Gastrocnemius medialis (tissue), 4 donors: ENCODE measurements around the gene HS3ST6. TPM values are rescaled to one million over a fixed set of nuclear protein-coding genes. Genes with fewer than 3 reads are reported as not detected.
A peak's percentile ranks its signal among the peaks of the same experiment; 100 is the strongest.
"Not testable (repeated sequence)": the region's sequence is repeated elsewhere in the genome, so short reads cannot be mapped to it uniquely, and the experiment has no call there.

Experiments
- ATAC-seq, 2 donors: fragments of 150-250 bp; one replicate each; pipeline ENCODE4 v1.9.1; 2016
- DNase-seq, 2 donors: peaks; one replicate each; pipeline ENCODE4 v3.0.0-alpha.2; 2019
- H3K27ac ChIP-seq, 4 donors: fragments of 200-600 bp; sonication (generic); 1 replicate in 1 of 4; 2 replicates in 3 of 4; pipeline ENCODE4 v1.5.1; 2016 to 2018; ENCODE audit warnings: mild to moderate bottlenecking in 2 of 4, moderate library complexity in 1 of 4
- H3K27me3 ChIP-seq, 3 donors: fragments of 200-600 bp; sonication (generic) in 2 of 3; 1 replicate in 1 of 3; 2 replicates in 2 of 3; pipeline versions ENCODE4 v1.5.1 to v1.6.0; 2016 to 2019; ENCODE audit warnings: mild to moderate bottlenecking in 1 of 3, moderate library complexity in 1 of 3
- H3K36me3 ChIP-seq, 2 donors: fragments of 200-600 bp; sonication (generic) in 1 of 2; one replicate each; pipeline ENCODE4 v1.5.1; 2017 to 2018
- H3K4me1 ChIP-seq, 2 donors: fragments of 200-600 bp; sonication (generic) in 1 of 2; one replicate each; pipeline ENCODE4 v1.5.1; 2016 to 2017; ENCODE audit warnings: mild to moderate bottlenecking in 2 of 2
- H3K4me3 ChIP-seq, 4 donors: fragments of 200-600 bp; sonication (generic) in 3 of 4; 1 replicate in 1 of 4; 2 replicates in 3 of 4; pipeline ENCODE4 v1.5.1; 2016 to 2019; ENCODE audit warnings: mild to moderate bottlenecking in 2 of 4
- H3K9me3 ChIP-seq, 3 donors: fragments of 200-600 bp; sonication (generic) in 2 of 3; 1 replicate in 1 of 3; 2 replicates in 2 of 3; pipeline ENCODE4 v1.5.1; 2016 to 2019
- CTCF ChIP-seq, 5 experiments: fragments of 450-650 bp in 3 of 5; fragments of 200-600 bp in 2 of 5; sonication (generic) in 2 of 5; IDR thresholded peaks in 4 of 5; conservative IDR thresholded peaks in 1 of 5; 1 replicate in 4 of 5; 2 replicates in 1 of 5; pipeline ENCODE4 v1.5.1; 2016 to 2019; ENCODE audit warnings: antibody characterized with exemption in 5 of 5, mild to moderate bottlenecking in 3 of 5, moderate library complexity in 3 of 5
- POLR2A ChIP-seq, 2 donors: fragments of 450-650 bp; IDR thresholded peaks; one replicate each; pipeline ENCODE4 v1.6.1; 2017; ENCODE audit warnings: antibody characterized with exemption in 2 of 2, mild to moderate bottlenecking in 2 of 2, moderate library complexity in 2 of 2
- in situ Hi-C, 4 donors: fragments of 200-750 bp; cut with MboI; loops; one replicate each; pipeline versions ENCODE4 v1.15.0 to v1.8.0; 2017; ENCODE audit warnings: low sequenced_read_pairs in 4 of 4
- intact Hi-C: fragments of 100-400 bp; cut with DNase I; formaldehyde crosslinking; loops from one replicate; pipeline ENCODE4 v1.15.1; 2023; ENCODE audit warnings: low total_unique reads
- total RNA-seq, 4 donors: library from RNA; depleted of rRNA; stranded (reverse); fragments of >200 nt; gene quantifications; one replicate each; pipeline versions ENCODE4 v1.1.0 to v1.2.3, GENCODE V29; 2016

The HS3ST6 gene
- total RNA-seq, 4 donors from 2014 or later, result not detected

- Histone ChIP-seq H3K27me3 (peaks cover 39 to 41% (median 41%) of the 10 kb centered on the region in 3 donors), H3K4me1 (no peaks in the 10 kb centered on the region), H3K9me3 (no peaks in the 10 kb centered on the region), H3K4me3 (no peak overlapping the region), H3K27ac (no peak overlapping the region), H3K36me3 (no peaks in the 10 kb centered on the region)
- DNase-seq (no peak), ATAC-seq (no peak)
- TF ChIP-seq CTCF (IDR thresholded peaks at IDR 0.05 in 4 of 5, conservative IDR thresholded peaks at IDR 0.05 in 1 of 5) (no peak), POLR2A (IDR thresholded peaks at IDR 0.05) (no peak)
- intact Hi-C loops (no loop called here), in situ Hi-C loops (no loop called here)
Measured at GRCh38 chr16:1877804-1878203, 40.4 kb downstream of the HS3ST6 start.

GRCh38 chr16:1877089-1877488 lies 41.1 kb downstream of the HS3ST6 start:
- TF ChIP-seq CTCF (IDR thresholded peaks at IDR 0.05 in 4 of 5, conservative IDR thresholded peaks at IDR 0.05 in 1 of 5) (no peak), POLR2A (IDR thresholded peaks at IDR 0.05) (no peak)
- Histone ChIP-seq H3K4me3 (no peak overlapping the region), H3K36me3 (no peaks in the 10 kb centered on the region), H3K4me1 (no peaks in the 10 kb centered on the region), H3K27ac (no peak overlapping the region), H3K9me3 (no peaks in the 10 kb centered on the region), H3K27me3 (peaks cover 44 to 49% (median 45%) of the 10 kb centered on the region in 3 donors)
- intact Hi-C loops (no loop called here), in situ Hi-C loops (no loop called here)
- no peak for DNase-seq
- ATAC-seq, result no peak

GRCh38 chr16:1876468-1876867 lies 41.7 kb downstream of the HS3ST6 start:
- Histone ChIP-seq H3K4me3 (no peak overlapping the region), H3K4me1 (no peaks in the 10 kb centered on the region), H3K9me3 (no peaks in the 10 kb centered on the region), H3K27me3 (peaks cover 46 to 49% (median 48%) of the 10 kb centered on the region in 3 donors), H3K36me3 (no peaks in the 10 kb centered on the region), H3K27ac (no peak overlapping the region)
- no peak for TF ChIP-seq POLR2A (IDR thresholded peaks at IDR 0.05)
- in situ Hi-C loops (no loop called here), intact Hi-C loops (no loop called here)
- DNase-seq (no peak), ATAC-seq (no peak)

- H3K27ac ChIP-seq, H3K4me3 ChIP-seq, H3K36me3 ChIP-seq, H3K9me3 ChIP-seq, in situ Hi-C loops, H3K4me1 ChIP-seq, DNase-seq, intact Hi-C loops, ATAC-seq: not testable (repeated sequence)
- peaks cover 42 to 46% (median 46%) of the 10 kb centered on the region in 3 donors for H3K27me3 ChIP-seq
Measured at GRCh38 chr16:1876066-1876465, 42.1 kb downstream of the HS3ST6 start.

- peaks cover 38 to 46% (median 41%) of the 10 kb centered on the region in 3 donors for H3K27me3 ChIP-seq
Measured at GRCh38 chr16:1874854-1875253, 43.4 kb downstream of the HS3ST6 start.

GRCh38 chr16:1871974-1872635 lies 46.1 kb downstream of the HS3ST6 start, which contains the start of gene MEIOB:
Gene MEIOB (minus strand): TSS chr16:1872164. CDS start chr16:1868175, 3,989 bp downstream.
- intact Hi-C loops (no loop called here), in situ Hi-C loops (no loop called here)
- Histone ChIP-seq H3K4me1 (no peaks in the 10 kb centered on the region), H3K4me3 (peak within 1 kb of the TSS in 1 of 4 donors; percentile 18), H3K27ac (no peak within 1 kb of the TSS), H3K9me3 (no peaks in the 10 kb centered on the region), H3K27me3 (peaks cover 25 to 45% (median 27%) of the 10 kb centered on the region in 3 donors), H3K36me3 (no peaks in the 10 kb centered on the region)
- DNase-seq, result no peak
- no peak for ATAC-seq
- TF ChIP-seq POLR2A (IDR thresholded peaks at IDR 0.05) (no peak), CTCF (IDR thresholded peaks at IDR 0.05 in 4 of 5, conservative IDR thresholded peaks at IDR 0.05 in 1 of 5) (no peak)

More at GRCh38 chr16:1874854-1875253, 43.4 kb downstream of the HS3ST6 start:
- ATAC-seq (no peak), DNase-seq (no peak)
- Histone ChIP-seq H3K27ac (no peak overlapping the region), H3K4me3 (no peak overlapping the region), H3K36me3 (no peaks in the 10 kb centered on the region), H3K9me3 (no peaks in the 10 kb centered on the region), H3K4me1 (no peaks in the 10 kb centered on the region)
- TF ChIP-seq POLR2A (IDR thresholded peaks at IDR 0.05), result no peak
- intact Hi-C loops (no loop called here), in situ Hi-C loops (no loop called here)
